Inferior parietal cortex (tissue), 1 donor: ENCODE results near the gene APPL2.

Source experiments
- DNase-seq: peaks from one replicate; pipeline ENCODE4 v3.0.0-alpha.2; 2016; ENCODE audit errors: extremely low spot score

APPL2 gene, protein sequence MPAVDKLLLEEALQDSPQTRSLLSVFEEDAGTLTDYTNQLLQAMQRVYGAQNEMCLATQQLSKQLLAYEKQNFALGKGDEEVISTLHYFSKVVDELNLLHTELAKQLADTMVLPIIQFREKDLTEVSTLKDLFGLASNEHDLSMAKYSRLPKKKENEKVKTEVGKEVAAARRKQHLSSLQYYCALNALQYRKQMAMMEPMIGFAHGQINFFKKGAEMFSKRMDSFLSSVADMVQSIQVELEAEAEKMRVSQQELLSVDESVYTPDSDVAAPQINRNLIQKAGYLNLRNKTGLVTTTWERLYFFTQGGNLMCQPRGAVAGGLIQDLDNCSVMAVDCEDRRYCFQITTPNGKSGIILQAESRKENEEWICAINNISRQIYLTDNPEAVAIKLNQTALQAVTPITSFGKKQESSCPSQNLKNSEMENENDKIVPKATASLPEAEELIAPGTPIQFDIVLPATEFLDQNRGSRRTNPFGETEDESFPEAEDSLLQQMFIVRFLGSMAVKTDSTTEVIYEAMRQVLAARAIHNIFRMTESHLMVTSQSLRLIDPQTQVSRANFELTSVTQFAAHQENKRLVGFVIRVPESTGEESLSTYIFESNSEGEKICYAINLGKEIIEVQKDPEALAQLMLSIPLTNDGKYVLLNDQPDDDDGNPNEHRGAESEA

DNA sequence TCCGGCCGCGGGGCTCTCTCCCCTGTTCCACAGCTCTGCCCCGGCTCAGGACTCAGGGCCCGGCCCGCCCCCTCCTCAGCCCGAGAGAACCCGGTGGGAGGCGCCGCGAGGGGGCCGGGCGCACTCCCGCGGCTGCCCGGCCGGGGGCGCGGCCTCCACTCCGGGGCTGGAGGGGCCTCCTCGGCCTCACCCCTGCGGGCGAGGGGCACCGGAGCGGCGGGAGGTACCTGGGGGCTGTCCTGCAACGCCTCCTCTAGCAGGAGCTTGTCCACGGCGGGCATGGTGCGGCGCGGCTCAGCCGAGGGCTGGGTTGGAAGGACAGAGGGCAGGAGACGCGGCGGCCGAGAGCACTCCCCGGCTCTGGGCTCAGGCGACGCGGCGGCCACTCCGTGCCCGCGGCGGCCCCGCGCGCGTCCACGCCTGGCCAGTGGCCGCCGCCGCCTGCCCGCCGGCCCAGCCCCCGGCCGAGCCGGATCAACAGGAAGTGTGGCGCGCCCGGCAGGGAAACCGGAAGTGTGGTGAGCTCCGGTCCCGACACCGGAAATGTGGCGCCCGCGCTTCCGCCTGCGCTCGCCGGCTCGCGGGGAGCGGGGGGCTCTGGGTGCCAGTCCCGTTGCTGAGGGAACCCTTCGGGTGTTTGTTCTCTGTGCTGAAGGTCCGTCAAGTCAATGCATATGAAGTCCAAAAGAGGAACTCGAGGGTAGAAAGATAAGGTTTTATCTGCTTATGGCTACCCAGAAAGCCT is at the start of gene APPL2:
APPL2 (minus strand) TSS at position 443 of the 745 bp plus-strand sequence; CDS start at position 281, 162 bp downstream.
- peak; percentile 91 for DNase-seq

DNA sequence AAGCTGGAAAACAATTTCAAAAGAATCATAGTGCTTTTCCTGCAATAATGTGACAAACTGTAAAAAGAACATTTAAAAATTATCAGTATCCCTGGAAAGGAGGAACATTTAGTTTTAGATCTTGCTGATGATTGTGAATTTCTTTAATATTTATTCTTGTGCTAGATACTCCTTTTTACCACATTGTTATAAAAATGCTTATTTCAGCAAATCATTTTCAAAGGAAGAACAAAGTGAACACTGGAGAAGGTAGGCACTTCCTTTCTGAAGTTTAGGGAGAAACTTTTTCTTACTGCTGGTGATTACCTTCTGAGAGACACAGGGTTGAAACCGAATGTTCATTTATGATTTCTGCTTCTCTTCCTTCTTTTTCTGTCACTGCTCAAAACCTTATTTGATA is 49.4 kb upstream of the APPL2 start:
- DNase-seq: no peak

DNA sequence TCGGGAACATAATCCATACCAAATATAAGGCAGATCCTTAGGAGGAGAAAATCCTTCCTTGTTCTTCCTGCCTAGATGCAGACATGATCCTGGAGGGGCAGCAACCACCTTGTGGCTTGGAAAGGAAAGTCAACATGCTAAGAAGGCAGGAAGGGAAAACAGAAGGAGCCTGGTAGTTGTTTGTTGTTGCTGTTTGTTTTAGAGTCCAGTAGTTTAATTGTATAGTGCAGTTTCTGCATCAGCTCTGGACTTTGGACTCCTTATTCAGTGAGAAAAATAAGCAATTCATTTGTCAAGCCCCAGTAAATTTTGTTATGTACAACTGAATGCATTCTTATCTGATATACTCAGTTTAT is 45.7 kb upstream of the APPL2 start:
- DNase-seq: no peak

DNA sequence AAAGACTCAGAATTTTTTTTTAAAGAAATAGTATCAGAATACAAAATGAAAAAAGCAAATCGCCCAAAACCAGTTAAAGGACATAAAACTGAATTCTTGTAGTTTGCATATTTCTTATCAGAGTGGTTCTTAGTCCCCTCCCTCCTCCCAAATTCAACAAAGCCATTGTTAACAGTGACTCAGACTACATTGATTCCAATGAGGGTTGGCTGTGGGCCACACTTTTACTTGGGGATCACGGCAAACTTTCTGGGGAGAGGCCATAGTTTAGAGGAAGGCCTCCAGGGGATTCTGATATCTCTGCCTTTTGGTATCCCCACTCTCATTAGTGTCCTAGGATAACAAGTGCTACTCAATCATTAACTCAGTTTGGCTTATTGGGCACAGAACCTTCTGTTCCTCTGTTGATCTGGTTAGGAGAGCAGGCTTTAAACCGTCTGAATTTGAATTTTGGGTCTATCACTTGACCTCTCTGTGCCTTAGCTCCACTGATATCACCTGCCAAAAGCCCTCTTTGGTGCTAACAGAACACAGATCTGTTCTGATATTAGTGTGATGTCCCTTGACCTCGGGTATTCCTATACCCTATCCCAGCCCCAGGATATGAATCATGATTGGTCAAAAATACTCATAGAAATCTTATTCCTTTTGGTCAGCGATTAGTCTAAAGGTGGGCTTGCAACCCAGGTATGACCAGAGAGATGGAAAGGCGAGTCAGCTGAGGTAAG is 45.2 kb upstream of the APPL2 start:
- DNase-seq: no peak

DNA sequence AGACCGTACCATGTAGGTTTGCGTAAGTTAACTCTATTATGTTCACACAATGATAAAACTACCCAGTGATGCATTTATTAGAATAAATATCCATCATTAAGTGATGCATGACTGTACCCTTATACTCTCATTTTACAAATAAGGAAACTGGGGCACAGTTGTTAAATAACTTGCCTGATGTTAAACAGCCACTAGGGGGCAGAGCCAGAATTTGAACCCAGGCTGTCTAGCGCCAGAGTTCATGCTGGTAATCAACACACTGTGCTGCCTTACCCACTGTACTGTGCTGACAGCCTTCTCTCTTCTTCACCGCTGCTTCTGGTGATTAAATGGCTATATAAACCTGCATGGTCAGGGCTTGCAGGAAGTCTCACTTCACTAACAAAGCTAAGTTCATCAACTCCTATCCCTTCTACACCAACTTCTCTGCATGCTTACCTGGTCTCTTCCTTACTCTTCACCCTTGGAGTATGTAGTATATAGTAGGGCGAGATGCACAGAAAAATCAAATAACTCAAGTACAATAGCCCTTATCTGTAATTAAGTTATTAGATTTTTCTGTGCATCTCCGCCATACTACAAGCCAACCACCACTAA is 43.6 kb upstream of the APPL2 start:
- peak; percentile 8 for DNase-seq

DNA sequence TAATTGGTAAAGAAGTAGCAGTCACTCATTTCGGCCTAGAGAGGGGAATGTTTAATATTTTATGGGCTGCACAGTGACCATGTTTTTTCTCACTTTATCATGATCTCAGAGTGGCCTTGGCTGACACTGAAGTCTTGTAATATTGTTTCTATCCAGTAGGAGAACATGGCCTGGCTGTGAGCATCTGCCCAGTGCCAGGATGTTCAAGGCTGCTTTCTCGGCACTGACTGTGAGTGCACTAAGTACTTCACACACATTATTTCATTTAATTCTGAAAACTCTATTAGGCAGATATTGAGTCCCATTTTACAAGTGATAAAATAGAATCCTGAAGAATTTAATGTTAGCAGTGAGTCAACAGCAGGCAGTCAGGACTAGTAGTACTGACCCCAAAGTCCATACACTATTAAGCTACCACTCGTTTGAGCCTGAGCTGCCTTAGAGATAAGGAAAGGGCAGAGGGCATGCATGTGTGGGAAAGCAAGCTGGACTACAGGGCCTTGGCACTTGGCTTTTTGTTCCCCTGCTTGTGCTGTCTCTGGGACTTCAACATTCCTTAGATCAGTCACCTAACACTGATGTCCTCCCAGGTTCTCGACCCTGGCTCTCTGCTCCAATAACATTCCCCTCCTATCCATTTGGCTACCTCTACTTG is 42.2 kb upstream of the APPL2 start:
- no peak for DNase-seq

DNA sequence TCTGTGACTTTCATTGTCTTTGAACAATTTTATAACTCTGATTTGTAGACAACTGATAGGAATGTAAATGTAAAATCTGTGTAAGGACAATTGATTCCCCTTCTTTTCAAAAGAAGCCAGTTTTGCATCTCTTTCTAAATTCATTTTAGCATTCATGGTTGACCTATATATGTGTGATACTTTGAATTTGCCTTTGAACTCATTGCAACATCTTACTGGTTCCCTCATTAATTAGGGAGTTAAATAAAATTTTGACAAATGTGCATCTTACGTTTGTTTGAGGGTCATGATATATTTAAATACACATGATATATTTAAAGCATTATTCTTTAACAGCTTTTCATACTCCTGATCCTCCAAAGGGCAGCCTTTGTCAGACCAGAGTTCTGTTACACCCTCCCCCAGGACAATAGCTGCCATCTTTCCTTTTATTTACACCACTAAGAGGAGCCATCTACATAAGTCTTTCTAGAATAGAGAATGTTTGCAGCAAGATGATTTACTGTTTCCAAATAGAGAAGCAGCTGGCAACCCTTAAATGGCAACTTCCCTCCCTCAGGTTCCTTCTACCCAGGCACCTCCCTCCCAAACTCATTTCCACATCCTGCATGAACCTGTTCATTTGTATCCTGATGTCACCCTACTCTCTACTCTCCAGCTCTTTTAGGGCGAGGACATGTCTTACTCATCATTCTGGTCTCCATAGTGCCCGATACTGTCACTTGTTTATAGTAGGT is 40.2 kb upstream of the APPL2 start:
- DNase-seq: no peak

DNA sequence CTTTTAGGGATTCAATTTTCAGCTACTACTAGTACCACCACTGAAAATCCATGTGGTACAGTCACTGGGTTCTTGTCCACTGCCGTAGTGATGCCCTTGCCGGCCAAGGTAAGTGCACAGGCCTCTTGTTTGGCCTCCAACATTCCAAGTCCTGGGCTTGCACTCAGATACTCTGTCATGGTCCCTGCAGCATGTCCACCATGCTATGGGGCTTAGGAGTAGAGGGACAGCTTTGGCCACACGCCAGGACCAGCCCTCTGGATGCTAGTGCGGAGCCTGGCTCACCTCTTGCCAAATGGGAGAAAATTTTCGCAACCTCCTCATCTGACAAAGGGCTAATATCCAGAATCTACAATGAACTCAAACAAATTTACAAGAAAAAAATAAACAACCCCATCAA is 38.6 kb upstream of the APPL2 start:
- no peak for DNase-seq

DNA sequence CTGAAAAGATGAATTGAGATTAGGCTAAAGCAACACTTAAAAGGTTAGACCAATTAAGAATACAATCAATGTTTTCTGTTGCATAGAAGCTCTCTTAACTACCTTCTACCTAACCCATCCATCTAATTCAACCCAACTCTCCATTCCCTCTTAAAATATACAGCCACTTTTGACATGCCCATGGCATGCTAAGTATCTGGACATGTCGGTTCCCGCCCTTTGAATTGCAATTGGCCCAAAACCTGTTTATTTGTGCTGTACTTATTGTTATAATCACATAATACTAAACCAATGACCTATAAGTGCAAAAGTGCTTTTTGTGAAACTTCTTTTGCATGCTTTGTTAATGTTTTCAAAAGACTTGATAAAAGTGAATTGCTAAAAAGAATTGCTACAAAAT is 37.6 kb upstream of the APPL2 start:
- DNase-seq: no peak

DNA sequence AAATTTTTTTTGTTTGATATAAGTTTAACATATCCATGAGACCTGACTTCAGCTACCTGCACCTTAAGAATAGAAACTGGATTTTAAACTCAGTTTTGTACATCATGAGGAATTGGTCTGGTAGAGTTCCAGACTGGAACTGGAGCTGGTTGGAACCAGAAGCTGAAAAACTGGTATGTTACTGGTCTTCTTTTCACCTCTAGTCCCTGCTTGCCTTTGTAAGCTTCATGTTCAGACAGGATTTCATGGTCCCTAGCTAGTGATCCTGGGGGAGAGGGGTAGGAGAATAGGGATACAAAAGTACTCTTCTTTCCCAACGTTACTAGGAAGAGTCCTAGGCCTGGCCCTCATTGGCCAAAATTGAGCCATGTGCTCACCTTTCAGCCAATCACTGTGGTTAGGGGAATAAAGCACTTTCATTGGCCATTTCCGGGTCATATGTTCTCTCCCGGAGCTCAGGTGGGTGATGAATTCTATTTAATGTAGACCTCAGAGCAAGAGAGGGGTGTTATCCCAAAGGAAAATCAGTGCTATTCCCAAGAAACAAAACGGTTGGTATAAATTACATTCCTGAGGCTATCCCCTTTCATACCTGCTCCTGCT is 36.9 kb upstream of the APPL2 start:
- no peak for DNase-seq

DNA sequence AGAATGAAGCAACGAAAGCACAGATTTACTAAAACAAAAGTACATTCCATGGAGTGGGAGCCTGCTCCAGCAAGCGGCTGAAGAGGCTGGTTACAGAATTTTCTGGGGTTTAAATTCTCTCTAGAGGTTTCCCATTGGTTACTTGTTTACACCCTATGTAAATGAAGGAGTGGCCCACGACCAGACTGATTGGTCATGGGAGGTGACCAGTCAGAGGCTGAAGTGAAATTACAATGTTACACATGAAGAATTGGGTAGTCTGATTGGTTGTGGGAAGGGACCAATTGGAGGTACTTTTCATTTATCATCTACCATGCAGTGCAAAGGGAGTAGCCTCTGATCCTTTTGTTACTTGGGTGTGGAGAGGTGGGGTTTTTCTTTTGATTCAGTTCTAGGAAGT is 36.2 kb upstream of the APPL2 start:
- DNase-seq: no peak

DNA sequence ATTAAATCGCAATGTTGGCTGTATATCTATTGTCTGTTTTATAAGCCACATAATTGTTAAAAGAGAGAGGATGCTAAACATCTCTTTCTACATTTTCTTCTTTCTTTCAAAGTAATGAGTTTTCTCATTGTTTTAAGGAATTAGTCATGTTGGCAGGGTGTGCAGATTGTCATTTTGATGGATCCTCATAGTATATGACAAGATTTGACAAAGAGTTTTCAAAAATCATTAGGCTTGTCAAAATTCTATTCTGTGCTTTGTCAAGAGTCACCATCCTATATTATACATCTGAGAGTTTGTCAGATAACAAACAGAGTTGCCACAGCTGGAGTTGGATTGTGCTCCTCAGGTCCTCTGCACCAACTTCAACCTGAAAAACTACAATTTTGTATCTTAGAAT is 35.4 kb upstream of the APPL2 start:
- DNase-seq: no peak

DNA sequence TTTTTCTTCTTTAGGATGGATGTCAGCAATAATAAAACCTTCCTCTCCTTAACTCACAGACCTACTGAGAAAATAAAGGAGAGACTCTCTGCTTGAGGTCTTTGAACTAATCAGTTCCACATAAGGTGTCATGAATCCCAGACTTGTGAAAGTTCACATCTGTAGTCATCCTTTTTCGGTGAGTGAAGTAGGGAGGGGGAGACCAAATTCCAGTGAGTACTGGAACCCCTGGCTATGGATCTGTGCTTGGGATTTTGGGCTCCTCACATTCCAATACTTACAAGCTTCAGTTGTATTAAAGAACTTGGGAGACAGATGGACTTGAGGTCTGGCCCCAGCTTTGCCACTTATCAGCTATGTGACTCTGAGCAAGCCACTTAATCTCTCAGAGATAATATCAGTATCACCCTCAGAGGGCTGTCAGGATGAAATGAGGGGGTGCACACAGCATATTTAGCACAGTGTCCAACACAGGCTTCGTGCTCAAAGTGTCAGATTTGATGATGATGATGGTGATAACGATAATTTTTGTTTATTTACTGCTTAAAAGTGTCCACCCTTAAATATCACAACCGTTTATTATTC is 34.8 kb upstream of the APPL2 start:
- DNase-seq: no peak

DNA sequence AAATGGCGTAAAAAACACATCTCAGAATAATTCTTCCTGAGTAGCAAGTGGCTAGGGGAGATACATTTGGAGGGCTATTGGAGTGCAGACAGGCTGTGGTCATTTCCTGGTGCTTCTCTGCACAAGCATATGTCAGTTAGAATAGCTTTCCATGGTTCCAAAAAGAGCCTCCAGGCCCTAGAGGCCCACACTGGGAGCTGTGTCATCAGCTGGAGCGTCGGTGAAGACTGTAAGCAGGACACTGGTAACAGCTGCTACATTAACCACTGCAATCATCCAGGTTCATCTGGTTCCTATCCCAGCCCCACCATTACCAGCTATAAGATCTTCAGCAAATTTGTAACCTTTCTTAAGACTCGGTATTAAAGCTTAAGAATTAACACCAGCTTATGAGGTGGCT is 31.7 kb upstream of the APPL2 start:
- DNase-seq: no peak

DNA sequence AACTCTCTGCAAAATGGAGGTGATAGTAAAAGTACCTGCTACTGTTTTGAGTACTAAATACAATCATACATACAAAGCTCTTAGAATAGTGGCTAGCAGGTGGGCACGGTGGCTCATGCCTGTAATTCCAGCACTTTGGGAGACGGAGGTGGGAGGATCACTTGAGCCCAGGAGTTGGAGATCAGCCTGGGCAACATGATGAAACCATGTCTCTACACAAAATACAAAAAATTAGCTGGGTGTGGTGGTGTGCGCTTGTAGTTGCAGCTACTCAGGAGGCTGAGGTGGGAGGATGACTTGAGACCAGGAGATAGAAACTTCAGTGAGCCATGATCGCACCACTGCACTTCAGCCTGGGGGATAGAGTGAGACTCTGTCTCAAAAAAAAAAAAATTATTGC is 28.8 kb upstream of the APPL2 start:
- DNase-seq: no peak

DNA sequence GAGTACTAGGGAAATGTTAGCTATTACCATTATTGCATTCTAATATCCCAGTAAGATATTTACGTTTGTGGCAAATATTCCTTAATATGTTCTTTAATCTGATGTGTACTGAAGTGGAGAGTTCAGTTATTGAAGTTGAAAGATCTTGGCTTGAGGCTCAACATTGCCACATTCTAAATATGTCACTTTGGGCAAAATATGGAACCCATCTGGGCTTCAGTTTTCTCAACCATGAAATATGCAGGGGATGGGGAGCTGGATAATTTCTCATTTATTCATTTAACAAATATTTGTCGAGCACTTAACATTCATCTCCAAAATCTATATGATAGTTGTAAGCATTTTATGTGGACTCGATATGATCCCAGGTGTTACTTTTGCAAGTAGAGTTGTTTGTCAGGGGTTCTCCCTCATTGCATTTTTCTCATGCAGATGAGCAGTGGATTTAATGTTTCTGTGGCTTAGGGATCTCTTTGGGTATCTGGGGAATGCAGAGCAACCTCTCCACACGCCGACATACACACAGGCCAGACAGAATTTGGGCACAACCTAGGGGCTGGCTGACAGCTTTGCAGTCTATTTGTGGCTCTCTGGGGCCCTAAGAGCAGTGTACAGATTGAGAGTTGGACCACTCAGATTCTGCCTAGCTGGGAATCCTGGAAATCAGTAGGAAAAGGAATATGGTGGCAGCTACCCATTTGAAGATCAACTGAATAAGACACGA is 26.6 kb upstream of the APPL2 start:
- DNase-seq: no peak

DNA sequence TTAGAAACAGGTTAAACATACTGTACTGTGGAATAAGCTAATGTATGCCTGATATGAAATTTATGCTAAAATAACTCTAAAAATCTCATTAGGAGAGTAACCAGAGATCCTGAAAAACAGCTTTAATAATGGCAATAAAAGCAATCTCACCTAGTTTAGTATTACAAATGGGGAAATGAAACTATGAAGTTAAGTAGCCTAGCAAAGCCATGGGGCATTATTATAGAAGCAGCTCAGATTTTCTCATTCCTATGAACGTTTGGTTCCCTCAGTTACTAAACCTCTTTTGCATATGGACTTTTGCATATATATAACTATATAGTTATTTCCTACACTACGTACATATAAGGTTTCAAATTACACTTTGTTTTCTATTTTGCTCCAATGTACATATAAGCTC is 25.0 kb upstream of the APPL2 start:
- no peak for DNase-seq

DNA sequence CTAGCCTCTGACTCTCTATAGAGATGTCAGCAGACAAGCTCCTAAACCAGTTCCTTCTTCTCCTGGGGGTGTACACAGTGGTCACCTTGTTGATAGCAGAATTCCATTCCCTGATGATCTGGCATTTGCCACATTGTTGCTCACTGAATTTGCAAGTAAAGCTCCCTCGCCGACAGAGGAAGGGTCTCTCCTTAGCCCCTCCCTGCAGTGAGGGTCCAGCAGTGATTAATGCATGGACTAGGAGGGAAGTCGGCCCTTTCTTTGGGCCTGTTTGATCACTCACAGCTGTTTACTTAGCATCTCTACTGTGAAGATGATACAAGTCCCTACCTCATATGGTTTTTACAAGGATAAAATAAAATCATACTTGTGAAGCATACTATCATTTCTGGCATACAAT is 23.3 kb upstream of the APPL2 start:
- no peak for DNase-seq

DNA sequence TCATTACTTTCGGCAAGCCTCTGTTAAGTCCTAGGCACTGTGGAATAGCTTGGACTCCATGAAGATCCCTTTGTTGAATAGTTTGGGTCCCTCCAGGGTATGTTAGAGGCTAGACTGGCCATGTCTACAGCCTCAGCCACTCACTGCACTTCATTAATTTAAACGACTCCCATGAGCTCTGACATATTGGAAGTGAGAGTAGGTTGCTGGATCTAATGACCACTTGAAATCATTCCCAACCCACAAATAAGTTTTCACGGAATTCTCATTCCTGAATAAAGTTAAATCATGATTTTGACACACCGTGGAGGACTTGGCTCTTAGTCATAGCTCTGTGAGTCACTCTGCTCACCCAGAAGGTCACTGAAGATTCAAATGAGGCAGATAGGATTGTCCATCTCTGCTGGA is 21.4 kb upstream of the APPL2 start:
- DNase-seq: no peak
